ENCODE data around the gene VEGFD. TPM values are rescaled to one million over a fixed set of nuclear protein-coding genes. Genes with fewer than 3 reads are reported as not detected.
A peak's percentile ranks its signal among the peaks of the same experiment; 100 is the strongest.

The VEGFD gene
- total and polyA plus RNA-seq, 9 of the 15 experiments (the other 6 are each of a cell fraction or from before 2014, with no cell fraction given): 0.03 TPM; not detected in 8

DNA sequence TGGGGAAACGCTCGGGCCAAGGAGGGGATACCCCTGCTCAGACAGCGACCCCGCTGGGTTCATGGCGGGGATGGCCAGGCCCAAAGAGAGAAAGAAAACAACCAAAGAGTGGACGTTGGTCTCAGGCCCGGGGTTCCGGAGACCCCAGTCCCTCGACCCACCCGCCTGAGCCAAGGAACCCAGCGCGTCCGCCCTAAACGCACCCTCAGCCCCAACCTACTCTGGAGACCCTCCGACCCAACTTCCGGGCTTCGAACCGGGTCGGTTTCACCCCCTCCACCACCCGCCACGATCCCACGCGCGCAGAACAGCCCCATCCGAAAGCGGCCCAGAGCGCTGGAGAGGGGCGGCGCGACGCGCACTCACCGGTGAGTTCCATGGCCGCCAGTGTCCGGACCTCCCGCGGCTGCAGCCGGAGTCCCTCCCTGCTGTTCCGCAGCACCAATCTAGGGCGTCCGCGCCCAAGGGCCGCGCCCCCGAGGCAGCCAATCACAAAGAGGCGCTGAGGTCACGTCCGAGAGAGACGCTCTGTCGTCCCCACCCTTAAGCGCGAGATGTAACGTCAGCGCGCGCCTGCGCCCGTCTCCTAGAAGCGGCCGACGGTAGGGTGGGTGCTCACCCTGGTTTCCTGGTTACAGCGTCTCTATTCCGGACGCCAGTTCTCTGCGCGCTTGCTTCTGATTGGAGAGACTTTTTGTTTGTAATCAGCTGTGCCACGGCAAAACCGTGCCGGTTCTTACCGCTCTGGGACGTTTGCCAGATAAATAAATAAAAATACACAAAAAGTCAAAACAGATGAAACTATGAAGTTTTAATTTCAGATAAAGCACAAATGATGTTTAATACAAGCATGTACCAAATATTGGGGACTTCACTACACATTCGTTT, 48.8 kb downstream of the VEGFD start, which contains the start of gene PIGA:
TSS of gene PIGA (minus strand) at position 389 of the 888 bp plus-strand sequence. CDS start 3,593 bp downstream, outside the sequence.
- in situ Hi-C loops (cut with MboI) (loop anchor here (25.0 kb wide), 1 partner anchor 127 kb away; no protein-coding TSS in a partner anchor), intact Hi-C loops (cut with micrococcal nuclease) (no loop called here)
- under 1% methylated on average over 43 of the region's 72 CpGs for WGBS (ENCODE audit: insufficient coverage, low coverage, missing lambda C conversion rate)
- Histone ChIP-seq H3K27me3 (ENCODE audit: control insufficient read depth in 2 of 2, insufficient read depth in 2 of 2, low read length in 2 of 2) (peaks cover 0 to 3% of the 10 kb centered on the region in 2 experiments; a peak in 2 of 5 replicates), H3K36me3 (ENCODE audit: control insufficient read depth, insufficient read depth, low read length) (peaks cover 29% of the 10 kb centered on the region; the same call in 2 of the 3 replicates), H2AFZ (ENCODE audit: low read depth, low read length) (peak within 1 kb of the TSS; percentile 94), H3K27ac (ENCODE audit: extremely low read depth, low read depth, low read length) (peak within 1 kb of the TSS; percentile 81), H3K9ac (ENCODE audit: insufficient read depth in 1 of 2, low read depth in 2 of 2, low read length in 2 of 2) (peak within 1 kb of the TSS; percentile 91 to 95), H3K9me1 (ENCODE audit: control insufficient read depth, insufficient read depth, low read length) (no peaks in the 10 kb centered on the region), H3K4me3 (peak within 1 kb of the TSS; percentile 84), H4K20me1 (replicated peaks; ENCODE audit: control insufficient read depth, insufficient read depth, low read length) (no peaks in the 10 kb centered on the region), H3K4me1 (replicated peaks in 1 of 2; ENCODE audit: control insufficient read depth in 2 of 2, insufficient read depth in 2 of 2, low read length in 2 of 2) (no peaks in the 10 kb centered on the region; a peak in 2 of 5 replicates), H3K9me3 (replicated peaks; ENCODE audit: control insufficient read depth, insufficient read depth, low read depth, low read length) (no peaks in the 10 kb centered on the region), H3K4me2 (ENCODE audit: insufficient read depth, low read length) (peak within 1 kb of the TSS; percentile 96), H3K79me2 (ENCODE audit: control insufficient read depth, insufficient read depth, low read length) (peaks cover 28% of the 10 kb centered on the region)
- CTCF ChIA-PET (ENCODE audit: low intra/inter-chr PET ratio): no interaction called here
- DNase-seq (ENCODE audit: extremely low read depth in 1 of 4, low spot score in 3 of 4) (peak; percentile 96 to 97 (median 96)), ATAC-seq (peak; percentile 100), FAIRE-seq (peak; percentile 98)
- POLR2A ChIA-PET: no interaction called here
- TSS peak; percentile 65 for BruUV-seq (replicated peaks)
- TF ChIP-seq MYC (IDR thresholded peaks at IDR 0.05; ENCODE audit: low read depth, low read length) (0 out of 2 replicates have a peak, but pooled peaks have one; percentile 35), MYC (CRISPR knock-in tag; IDR thresholded peaks at IDR 0.05; ENCODE audit: borderline replicate concordance, low read depth) (no peak), NEUROD1 (IDR thresholded peaks at IDR 0.05; ENCODE audit: borderline replicate concordance, low read depth, low read length, partially characterized antibody) (peak; percentile 29), HNRNPL (IDR thresholded peaks at IDR 0.05; ENCODE audit: low read depth, low read length) (no peak), POLR2A (conservative IDR thresholded peaks at IDR 0.05) (peak; percentile 91), ZNF780A (CRISPR knock-in tag; IDR thresholded peaks at IDR 0.05) (no peak), GABPA (tag; conservative IDR thresholded peaks at IDR 0.05; ENCODE audit: low read depth) (peak; percentile 71), HEY1 (CRISPR knock-in tag; IDR thresholded peaks at IDR 0.05; ENCODE audit: borderline replicate concordance) (no peak), TBL1XR1 (IDR thresholded peaks at IDR 0.05; ENCODE audit: low read length in 2 of 2) (peak in 1 of 2 experiments; percentile 41; a peak in 1 of 4 replicates), CXXC5 (CRISPR knock-in tag; IDR thresholded peaks at IDR 0.05) (peak; percentile 84), JUND (IDR thresholded peaks at IDR 0.05; ENCODE audit: borderline replicate concordance, low read depth, low read length) (peak; percentile 63), JUND (tag; IDR thresholded peaks at IDR 0.05; ENCODE audit: borderline replicate concordance, low read depth, low read length) (peak; percentile 44; the same call in 1 of the 3 replicates), TARDBP (IDR thresholded peaks at IDR 0.05) (no peak), CHD2 (IDR thresholded peaks at IDR 0.05; ENCODE audit: low read depth, low read length) (0 out of 2 replicates have a peak, but pooled peaks have one; percentile 27), YY1 (IDR thresholded peaks at IDR 0.05; ENCODE audit: borderline replicate concordance in 1 of 3, control insufficient read depth in 1 of 3, extremely low read depth in 1 of 3, insufficient read depth in 3 of 3, insufficient read length in 1 of 3, insufficient replicate concordance in 2 of 3, low read depth in 1 of 3, low read length in 2 of 3) (peak; percentile 43 to 95 (median 85)), MYNN (IDR thresholded peaks at IDR 0.05) (no peak), MYNN (CRISPR knock-in tag; IDR thresholded peaks at IDR 0.05) (no peak), DACH1 (IDR thresholded peaks at IDR 0.05; ENCODE audit: partially characterized antibody) (peak; percentile 57), ZNF175 (CRISPR knock-in tag; IDR thresholded peaks at IDR 0.05; ENCODE audit: low read depth) (no peak)
- TF ChIP-seq, protein P1, sequence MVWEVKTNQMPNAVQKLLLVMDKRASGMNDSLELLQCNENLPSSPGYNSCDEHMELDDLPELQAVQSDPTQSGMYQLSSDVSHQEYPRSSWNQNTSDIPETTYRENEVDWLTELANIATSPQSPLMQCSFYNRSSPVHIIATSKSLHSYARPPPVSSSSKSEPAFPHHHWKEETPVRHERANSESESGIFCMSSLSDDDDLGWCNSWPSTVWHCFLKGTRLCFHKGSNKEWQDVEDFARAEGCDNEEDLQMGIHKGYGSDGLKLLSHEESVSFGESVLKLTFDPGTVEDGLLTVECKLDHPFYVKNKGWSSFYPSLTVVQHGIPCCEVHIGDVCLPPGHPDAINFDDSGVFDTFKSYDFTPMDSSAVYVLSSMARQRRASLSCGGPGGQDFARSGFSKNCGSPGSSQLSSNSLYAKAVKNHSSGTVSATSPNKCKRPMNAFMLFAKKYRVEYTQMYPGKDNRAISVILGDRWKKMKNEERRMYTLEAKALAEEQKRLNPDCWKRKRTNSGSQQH (CRISPR knock-in tag; IDR thresholded peaks at IDR 0.05): no peak
- TF ChIP-seq, protein P2, sequence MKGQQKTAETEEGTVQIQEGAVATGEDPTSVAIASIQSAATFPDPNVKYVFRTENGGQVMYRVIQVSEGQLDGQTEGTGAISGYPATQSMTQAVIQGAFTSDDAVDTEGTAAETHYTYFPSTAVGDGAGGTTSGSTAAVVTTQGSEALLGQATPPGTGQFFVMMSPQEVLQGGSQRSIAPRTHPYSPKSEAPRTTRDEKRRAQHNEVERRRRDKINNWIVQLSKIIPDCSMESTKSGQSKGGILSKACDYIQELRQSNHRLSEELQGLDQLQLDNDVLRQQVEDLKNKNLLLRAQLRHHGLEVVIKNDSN (CRISPR knock-in tag; IDR thresholded peaks at IDR 0.05): peak; percentile 62; the same call in 1 of the 2 replicates
